CD4-positive, alpha-beta T cell treated with Interleukin-15 for 4 hours (primary cell): ENCODE measurements around the gene GABRP.
"Not testable (repeated sequence)": the region's sequence is repeated elsewhere in the genome, so short reads cannot be mapped to it uniquely, and the experiment has no call there.

Source experiments
- DNase-seq: peaks from one replicate; pipeline ENCODE4 v3.0.0-alpha.2; 2020; ENCODE audit warnings: low spot score

Gene GABRP

DNA sequence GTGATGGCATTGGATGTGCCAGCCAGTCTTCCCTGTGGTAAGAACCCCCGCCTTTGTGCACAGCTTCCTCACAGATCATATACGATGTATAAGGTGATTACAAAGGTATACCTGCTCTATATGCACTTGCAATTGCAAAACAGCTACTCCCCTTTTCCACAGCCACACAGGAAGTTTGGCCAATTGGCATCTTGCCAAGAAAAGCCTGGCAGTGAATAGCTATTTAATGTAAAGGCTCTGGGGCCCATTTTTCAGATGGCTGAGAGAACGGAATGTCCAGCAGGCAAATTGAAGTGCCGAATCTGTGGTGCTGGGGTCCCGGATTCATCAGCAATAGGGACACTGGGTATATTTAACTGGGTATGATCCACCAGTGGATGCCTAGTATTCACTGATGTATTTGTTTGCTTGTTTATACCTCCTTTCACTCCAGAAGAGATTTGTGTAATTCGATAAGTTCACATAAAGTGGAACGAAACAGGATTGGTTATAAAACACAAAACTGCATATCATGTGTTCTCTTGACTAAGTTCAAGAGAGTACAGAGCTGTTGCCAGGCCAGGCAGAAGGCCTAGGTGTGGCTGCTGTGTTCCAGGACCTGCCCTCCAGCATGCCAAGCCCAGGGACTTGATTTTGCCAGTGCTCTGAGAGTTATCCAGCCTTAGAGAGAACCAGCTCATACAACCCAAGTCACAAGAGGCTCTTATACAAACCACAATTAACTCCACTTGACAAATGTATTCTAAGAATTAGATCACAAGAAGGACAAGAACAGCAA is 27.7 kb upstream of the GABRP start:
- no peak for DNase-seq

GRCh38 chr5:170756691-170757090 is 26.8 kb upstream of the GABRP start:
- no peak for DNase-seq

- no peak for DNase-seq
These were observed 26.3 kb upstream of the GABRP start for GRCh38 chr5:170757182-170757601.

DNA sequence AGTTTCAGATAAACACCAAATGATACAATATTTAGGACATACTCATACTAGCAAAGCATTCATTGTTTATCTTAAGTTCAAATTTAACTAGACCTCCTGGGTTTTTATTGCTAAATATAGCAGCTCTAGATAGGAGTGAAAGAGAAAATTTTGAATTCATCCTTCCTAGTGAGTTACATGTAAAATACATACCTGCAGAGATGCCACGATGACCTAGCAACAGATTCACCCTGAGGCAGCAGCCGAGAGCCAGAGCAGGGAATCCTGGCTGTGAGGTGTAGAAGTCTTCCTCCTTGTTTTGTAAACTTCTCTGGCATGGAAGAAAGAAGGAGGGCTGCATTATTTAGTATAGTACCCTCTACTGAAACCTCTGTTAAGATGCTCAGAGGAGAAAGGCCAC is 25.9 kb upstream of the GABRP start:
- no peak for DNase-seq

DNA sequence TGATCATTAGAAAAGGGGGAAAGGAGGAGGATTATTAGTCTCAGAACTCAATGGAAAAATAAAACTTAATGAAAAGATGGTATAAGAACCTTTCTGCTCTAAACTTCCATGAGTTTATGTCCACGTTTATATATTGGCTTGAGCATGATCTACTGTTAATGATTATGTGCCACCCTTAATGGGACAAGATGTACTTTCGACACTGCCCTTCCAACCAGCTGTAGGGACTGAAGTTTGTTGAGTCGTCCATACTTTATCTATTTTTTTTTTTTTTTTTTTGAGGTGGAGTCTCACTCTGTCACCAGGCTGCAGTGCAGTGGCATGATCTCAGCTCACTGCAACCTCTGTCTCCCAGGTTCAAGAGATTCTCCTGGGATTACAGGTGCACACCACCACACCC is 25.0 kb upstream of the GABRP start:
- DNase-seq = no peak

DNA sequence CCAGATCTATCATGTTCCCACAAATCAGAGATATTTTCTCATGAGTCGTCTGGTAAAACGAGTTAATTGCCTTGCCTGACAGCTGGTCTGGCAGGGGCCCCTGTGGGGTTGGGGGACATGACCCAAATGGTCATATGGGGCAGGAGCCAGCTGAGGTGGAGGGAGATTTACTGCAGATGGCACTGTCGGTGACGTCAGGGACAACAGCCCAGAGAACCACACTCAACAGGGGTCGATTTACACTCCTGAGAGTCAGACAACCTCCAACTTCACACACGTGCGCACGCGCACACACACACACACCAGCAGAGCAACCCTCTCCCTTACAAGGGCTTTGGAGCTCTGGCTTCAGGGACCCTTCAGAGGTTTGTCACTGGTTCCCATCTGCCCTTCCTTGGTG is 23.4 kb upstream of the GABRP start:
- DNase-seq = no peak

- DNase-seq = no peak
These were observed 22.3 kb upstream of the GABRP start for GRCh38 chr5:170761048-170761707.

GRCh38 chr5:170761708-170762066 is 21.8 kb upstream of the GABRP start:
- DNase-seq = no peak

GRCh38 chr5:170762298-170762697 is 21.2 kb upstream of the GABRP start:
- not testable (repeated sequence) for DNase-seq

GRCh38 chr5:170765868-170766267 is 17.7 kb upstream of the GABRP start:
- not testable (repeated sequence) for DNase-seq

GRCh38 chr5:170769246-170769645 is 14.3 kb upstream of the GABRP start:
- DNase-seq = no peak

- DNase-seq = no peak
These were observed 13.6 kb upstream of the GABRP start for GRCh38 chr5:170769898-170770416.

DNA sequence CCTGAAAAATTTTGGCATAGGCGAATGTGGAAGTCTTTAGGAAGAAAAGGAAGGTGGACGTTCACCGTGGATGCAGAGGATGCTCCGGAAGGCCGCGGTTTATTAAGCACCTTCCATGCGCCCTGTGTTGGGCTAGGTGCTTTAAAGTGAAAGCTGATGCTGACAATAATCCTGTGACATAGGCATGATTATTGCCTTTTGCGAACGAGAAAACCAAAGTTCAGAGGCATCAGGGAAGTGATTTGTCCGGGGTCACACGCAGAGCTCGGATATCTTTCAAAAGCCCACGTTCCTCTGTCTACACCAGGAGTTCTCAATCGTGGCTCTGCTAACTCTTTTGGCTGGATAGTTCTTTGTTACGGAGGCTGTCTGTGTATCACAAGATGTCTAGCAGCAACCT is 12.0 kb upstream of the GABRP start:
- DNase-seq = no peak

- DNase-seq = no peak
These were observed 10.2 kb upstream of the GABRP start for GRCh38 chr5:170773024-170773985.

DNA sequence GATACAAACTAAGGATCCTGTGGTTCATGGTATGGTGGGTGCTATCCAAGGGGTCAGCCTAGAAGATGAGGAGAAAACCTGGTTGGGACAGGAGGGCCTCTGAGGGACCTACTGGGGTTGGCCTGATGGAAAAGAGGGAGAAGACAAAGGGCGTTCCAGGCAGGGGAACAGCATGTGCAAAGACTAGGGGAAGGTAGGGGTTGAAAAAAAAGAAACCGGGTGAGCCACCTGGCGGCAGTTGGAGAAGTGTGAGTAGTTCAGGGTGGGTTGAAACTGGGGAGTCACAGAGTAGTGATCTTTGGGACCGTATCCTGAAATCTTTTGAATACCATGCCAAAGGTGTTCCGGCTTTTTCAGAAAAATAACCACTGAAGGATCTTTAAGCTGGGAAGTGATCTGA is 8.7 kb upstream of the GABRP start:
- no peak for DNase-seq

DNA sequence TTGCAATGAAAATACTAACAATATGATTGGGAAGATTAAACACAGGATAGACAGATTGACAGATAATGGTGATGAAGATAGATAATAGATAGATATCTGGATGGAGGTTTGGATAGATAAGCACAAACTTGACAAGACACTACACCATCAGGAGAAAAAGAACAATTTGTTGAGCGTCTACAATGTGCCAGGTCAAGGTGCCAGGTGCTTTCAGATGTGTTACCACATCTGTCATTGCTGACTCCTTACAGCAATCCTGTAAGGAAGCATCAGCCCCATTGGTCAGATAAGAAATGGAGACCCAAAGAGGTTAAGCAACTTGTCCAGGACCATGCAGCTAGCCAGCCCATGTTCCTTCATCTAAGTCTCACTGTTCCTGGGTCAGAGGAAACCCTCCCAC is 1.6 kb upstream of the GABRP start:
- no peak for DNase-seq

GRCh38 chr5:170782438-170782837 is 1.1 kb upstream of the GABRP start:
- DNase-seq = no peak

DNA sequence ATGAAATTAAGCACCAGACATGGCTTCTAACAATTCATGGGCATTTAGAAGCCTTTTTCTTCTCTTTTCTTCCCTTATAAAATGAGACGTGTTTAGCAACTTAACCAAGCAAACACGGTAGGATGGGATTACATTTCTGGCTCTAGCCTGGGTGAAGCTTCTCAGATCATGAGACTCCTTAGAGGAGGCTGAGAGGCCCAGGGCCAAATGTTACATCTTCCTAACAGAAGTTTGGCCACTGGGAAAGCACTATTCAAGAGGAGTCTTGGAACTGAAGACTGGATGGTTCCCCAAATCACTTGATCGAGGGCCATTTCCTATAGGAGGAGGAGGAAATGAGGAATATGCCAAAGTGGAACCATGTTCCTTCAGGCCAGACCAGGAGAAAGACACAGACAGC is 1.9 kb downstream of the GABRP start:
- no peak for DNase-seq

- no peak for DNase-seq
These were observed 3.7 kb downstream of the GABRP start for GRCh38 chr5:170787216-170787615.

DNA sequence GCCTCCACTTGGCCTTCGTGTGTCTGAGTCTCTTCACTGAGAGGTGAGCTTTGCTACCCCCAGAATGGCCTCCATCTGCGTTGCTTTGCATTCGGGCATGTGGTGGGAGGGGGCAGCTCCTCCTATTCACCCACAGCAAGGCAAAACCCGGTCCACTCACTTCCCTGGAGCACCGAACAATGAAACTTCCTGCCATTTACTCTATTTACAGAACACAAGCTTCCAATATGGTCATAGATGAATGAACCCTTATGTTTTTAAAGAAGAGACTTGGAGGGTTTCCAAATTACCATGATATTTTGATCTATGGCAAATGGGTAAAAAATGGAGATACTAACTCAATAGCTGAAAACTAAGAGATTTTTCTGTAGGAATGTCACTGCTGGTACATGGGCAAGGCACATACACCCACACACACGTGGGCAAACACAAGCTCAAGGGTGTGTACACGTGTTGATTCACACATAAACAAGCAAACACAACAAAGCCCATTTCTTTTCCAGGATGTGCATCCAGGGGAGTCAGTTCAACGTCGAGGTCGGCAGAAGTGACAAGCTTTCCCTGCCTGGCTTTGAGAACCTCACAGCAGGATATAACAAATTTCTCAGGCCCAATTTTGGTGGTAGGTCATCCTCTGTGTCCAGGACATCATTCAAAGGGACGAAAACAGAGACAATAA is 5.2 kb downstream of the GABRP start:
- DNase-seq = no peak

DNA sequence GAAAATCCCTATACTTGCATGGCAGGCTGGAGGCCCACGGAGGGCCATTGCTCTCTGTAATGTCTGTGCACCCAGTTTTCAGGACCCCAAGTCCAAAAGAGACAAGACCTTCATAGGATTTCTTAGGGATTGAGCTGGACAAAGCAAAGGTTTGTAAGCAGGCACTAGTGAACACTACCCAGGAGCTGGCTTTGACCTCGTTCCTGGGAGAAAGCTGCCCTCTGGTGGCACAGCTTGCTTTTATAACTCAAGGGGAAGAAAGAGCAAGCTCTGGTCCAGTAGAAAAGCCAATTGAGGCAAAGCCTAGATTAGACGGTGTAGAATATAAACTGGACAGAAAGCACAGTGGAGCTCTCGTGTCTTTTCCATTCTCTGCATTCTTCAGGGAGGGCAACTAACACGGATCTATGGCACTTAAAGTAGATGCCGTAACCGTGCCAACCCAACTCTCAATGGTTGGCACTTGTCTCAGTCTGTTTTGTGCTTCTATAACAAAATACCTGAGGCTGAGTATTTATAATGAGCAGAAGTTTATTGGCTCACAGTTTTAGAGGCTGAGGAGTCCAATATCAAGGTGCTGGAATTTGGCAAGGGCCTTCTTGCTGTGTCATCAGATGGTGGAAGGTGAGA is 7.9 kb downstream of the GABRP start:
- DNase-seq = no peak
